Activated CD4-positive, alpha-beta T cell treated with anti-CD3 and anti-CD28 coated beads, Interleukin-2, amount 50 U/mL, for 1 hour (primary cell): ENCODE results near the gene AEBP1.

Experiments
- DNase-seq: peaks from one replicate; pipeline ENCODE4 v3.0.0-alpha.2; 2020

AEBP1 gene

GRCh38 chr7:44067064-44067951 lies 36.8 kb upstream of the AEBP1 start:
- no peak for DNase-seq

- no peak for DNase-seq
These were observed 36.1 kb upstream of the AEBP1 start for GRCh38 chr7:44068054-44068453.

- no peak for DNase-seq
These were observed 32.3 kb upstream of the AEBP1 start for GRCh38 chr7:44071726-44072363.

DNA sequence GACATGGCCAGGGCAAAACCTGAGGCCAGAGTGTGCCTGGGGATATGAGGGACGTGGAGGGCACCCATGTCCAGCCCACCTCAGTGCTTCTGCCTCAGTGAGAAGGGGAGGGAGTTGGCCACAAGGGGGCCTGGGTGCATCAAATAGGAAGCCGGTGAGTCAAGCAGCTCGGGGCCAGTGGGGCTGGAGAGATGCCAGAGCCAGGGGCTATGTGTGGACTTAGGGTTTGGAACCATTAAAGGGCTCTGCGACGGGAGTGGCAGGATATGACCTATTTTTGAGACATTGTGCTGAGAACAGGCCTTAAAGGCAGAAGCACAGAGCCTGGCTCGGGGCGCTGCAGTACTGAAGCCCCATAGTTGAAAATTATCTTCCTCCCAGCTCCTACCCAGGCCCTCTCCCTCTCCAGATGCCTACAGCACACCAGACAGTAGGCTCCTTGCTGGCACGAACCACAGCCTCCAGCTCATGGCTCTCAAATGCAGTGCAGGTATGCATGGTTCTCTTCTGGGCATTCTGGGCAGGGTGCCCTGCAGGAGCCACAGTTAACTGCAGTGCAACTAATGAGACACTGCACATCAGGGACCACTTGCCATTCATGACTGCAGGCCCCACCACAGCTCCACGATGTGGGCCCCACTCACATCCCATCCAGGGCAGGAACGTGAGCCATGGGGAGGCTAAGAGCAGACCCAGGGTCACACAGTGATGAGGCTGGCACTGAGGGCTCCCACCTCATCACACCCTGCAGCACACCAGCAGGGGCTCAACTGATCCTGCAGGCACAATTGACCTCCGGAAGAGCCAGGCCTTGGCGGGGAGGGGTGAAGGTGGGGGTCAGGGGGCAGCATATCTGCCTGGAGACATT lies 31.5 kb upstream of the AEBP1 start:
- peak; percentile 31 for DNase-seq

- no peak for DNase-seq
These were observed 30.3 kb upstream of the AEBP1 start for GRCh38 chr7:44073664-44074348.

DNA sequence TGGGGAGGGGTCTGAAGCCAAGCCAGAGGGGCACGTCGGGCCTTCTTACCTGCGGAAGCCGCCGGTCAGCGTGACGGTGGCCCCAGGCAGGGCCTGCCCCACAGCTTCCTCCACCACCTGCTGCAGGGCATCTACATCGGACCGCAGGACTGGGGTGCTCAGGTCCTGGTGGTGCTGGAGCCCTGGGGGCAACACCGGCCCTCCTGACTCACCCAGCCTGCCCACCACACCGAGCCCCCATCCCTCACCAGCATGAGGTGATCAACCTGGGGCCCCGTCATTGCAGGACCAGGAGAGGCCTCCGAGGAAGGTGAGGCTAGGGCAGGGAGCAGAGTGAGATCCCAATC lies 29.8 kb upstream of the AEBP1 start:
- DNase-seq = no peak

- no peak for DNase-seq
These were observed 28.7 kb upstream of the AEBP1 start for GRCh38 chr7:44075296-44076075.

GRCh38 chr7:44076101-44076895 lies 27.8 kb upstream of the AEBP1 start:
- DNase-seq = no peak

GRCh38 chr7:44077061-44077460 lies 27.1 kb upstream of the AEBP1 start:
- no peak for DNase-seq

DNA sequence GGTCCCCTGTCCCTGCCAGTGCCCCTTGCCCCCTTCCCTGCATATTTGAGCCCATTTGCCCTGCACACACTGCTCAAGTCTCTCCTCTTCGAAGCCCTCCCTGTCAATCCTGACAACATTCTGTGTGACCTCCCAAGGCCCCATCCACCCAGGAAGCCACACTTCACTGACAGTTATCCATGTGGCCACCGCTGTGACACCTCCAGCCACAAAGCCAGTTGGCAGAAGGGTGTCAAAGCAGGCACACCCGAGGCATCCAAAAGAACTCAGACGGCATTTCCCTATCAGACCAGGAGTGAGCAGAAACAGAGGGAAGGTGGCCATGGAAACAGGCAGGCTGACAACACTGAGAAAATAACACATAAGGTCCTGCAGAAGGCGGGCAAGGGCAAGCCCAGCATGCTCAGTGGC lies 26.5 kb upstream of the AEBP1 start:
- DNase-seq = no peak

DNA sequence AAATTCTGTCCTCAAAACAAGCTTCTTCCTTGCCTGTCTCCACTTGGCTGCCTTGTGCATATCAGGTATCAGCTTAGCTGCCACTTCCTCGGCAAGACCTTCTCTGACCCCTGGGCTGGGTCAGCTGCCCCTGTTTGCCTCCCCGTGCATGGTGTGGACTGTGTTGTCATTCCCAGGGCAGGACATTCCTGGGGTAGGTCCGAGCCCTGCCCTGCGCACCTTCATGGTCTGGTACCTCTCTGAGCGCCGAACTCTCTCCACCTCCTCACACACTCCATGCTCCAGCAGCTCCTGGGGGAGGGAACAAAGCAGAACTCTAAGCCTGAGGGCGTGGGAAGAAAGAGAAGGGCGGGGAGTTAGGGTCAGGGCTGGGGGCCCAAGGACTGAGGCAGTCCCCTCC lies 25.6 kb upstream of the AEBP1 start:
- no peak for DNase-seq

- DNase-seq = no peak
These were observed 24.7 kb upstream of the AEBP1 start for GRCh38 chr7:44079331-44080021.

GRCh38 chr7:44080118-44080517 lies 24.0 kb upstream of the AEBP1 start:
- DNase-seq = no peak

- DNase-seq = no peak
These were observed 23.4 kb upstream of the AEBP1 start for GRCh38 chr7:44080686-44081265.

- no peak for DNase-seq
These were observed 22.8 kb upstream of the AEBP1 start for GRCh38 chr7:44081266-44081748.

DNA sequence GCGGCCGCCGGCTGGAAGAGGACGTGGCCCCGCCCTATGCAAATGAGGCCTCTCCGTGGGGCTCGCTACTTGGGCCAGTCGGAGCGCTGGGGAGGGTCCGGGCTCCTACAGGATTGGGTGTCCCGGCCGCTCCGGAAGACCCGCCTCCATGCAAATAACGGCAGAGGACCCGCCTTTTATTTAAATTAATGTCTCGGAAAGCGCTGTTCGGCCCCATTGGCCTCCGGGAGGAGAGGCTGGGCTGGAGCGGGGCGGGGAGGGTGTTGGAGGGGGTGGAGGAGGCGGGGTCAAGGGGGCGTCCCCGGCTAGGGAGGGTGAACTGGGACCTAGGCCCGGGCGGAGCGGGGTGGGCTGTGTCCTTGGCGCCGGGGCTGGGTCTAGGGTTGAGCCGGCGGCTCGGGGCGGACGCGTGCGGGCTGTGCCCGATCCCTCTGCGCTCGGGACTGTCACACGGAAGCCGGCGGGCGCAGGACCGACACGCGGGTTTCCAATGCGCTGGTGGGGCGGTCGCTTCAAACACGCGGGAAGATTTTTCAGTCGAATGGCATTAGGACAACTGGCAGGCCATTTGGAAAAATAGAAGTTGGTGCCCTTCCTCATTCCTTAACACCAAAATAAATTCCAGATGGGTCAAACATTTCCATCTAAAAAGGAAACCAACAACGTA lies 21.5 kb upstream of the AEBP1 start:
- peak; percentile 97 for DNase-seq

GRCh38 chr7:44083796-44084195 lies 20.3 kb upstream of the AEBP1 start:
- DNase-seq = no peak

DNA sequence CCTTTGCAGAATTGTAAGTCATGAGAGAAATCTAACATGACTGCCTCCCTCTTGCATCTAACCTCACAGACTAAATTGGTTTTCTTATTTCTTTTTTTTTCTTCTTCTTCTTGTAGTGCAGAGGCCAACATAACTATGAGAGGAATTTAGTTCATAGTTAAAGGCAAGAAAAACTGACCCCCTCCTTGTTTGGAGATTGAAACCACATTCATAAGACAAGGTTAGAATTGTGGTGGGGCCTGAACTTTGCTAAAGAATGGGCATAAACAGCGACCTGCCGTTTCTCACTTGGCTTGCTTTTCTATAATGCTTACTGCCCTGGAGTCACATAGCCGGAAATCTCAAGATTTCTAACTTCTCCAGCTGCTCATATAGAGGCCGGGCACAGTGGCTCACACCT lies 19.4 kb upstream of the AEBP1 start:
- DNase-seq = no peak

DNA sequence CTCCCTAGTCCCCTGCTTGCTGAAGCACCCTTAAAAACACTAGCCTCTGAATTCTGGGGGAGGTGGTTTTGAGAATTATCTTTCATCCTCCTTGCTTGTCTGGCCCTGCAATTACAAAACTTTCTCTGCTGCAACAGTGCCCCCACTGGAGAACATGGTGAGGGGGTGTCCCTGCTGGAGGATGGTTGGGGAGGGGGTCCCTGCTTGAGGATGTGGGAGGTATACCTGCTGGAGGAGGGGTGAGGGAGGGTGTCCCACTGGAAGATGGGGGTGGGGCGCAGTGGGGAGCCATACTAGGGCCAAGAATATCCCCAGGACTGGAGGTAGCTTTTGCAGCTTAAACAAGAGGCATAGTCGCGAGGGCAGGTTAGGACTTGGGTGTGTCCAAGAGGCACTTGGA lies 18.6 kb upstream of the AEBP1 start:
- no peak for DNase-seq

GRCh38 chr7:44086627-44087026 lies 17.5 kb upstream of the AEBP1 start:
- no peak for DNase-seq
